K562 (cell line): Measurements from ENCODE around the gene DGLUCY. TPM values are rescaled to one million over a fixed set of nuclear protein-coding genes. Genes with fewer than 3 reads are reported as not detected.

Experiments
- ATAC-seq: fragments of 200-7000 bp; cut with Tn5 transposase; 3 replicates; pipeline ENCODE4 v1.9.1; 2020; ENCODE audit warnings: moderate library complexity
- BruUV-seq: library from RNA; stranded (reverse); fragments of 400-500 nt; replicated peaks from 2 replicates; lab custom pipeline; 2021; lab: Mats Ljungman, UMichigan
- CTCF ChIA-PET: fragments of 300-600 bp; formaldehyde crosslinking; extraction: SDS; loops from one replicate; lab custom pipeline; 2021; ENCODE audit warnings: low intra/inter-chr PET ratio; lab: Yijun Ruan, JAX
- POLR2A ChIA-PET: fragments of 300-600, 350-650 bp; sonication (Branson Sonifier 250); formaldehyde crosslinking; extraction: SDS; loops from one replicate; lab custom pipeline; 2021; ENCODE audit warnings: antibody characterized with exemption, inconsistent platforms; lab: Yijun Ruan, JAX
- DNase-seq, 4 experiments: peaks; one replicate each; pipeline versions ENCODE4 v3.0.0 to v3.0.0-alpha.2; 2011 to 2018; ENCODE audit warnings: low spot score in 3 of 4, mixed read lengths in 3 of 4; ENCODE audit errors: extremely low read depth in 1 of 4
- FAIRE-seq: peaks from 2 replicates; lab custom pipeline; 2011; peaks lifted over from hg19 to GRCh38; lab: Jason Lieb, UNC
- H2AFZ ChIP-seq: 2 replicates; pipeline ENCODE4 v1.6.0; 2011; ENCODE audit warnings: low read depth, low read length, control low read depth, inconsistent platforms
- H3K27ac ChIP-seq: fragments of 200-600 bp; 3 replicates; pipeline ENCODE4 v1.8.0; 2011; ENCODE audit warnings: low read depth, mild to moderate bottlenecking, control low read depth, inconsistent platforms, low read length, moderate library complexity, mixed read lengths; ENCODE audit errors: extremely low read depth
- H3K27me3 ChIP-seq, 2 experiments: fragments of 300-600 bp in 1 of 2; 2 replicates in 1 of 2; 3 replicates in 1 of 2; pipeline versions ENCODE4 v1.6.0 to v1.8.0; 2011; ENCODE audit warnings: inconsistent platforms in 2 of 2, low read length in 2 of 2, mild to moderate bottlenecking in 1 of 2, mixed read lengths in 1 of 2, moderate library complexity in 1 of 2; ENCODE audit not compliant: control insufficient read depth in 2 of 2, insufficient read depth in 2 of 2
- H3K36me3 ChIP-seq: fragments of 300-600 bp; 3 replicates; pipeline ENCODE4 v1.8.0; 2011; ENCODE audit warnings: mild to moderate bottlenecking, low read length, inconsistent platforms; ENCODE audit not compliant: control insufficient read depth, insufficient read depth
- H3K4me1 ChIP-seq, 2 experiments: fragments of 200-600 bp in 1 of 2; replicated peaks in 1 of 2; 2 replicates in 1 of 2; 3 replicates in 1 of 2; pipeline versions ENCODE4 v1.5.1 to v1.8.0; 2011; ENCODE audit warnings: inconsistent platforms in 2 of 2, low read length in 2 of 2, mild to moderate bottlenecking in 1 of 2, mixed read lengths in 1 of 2, moderate library complexity in 1 of 2; ENCODE audit not compliant: control insufficient read depth in 2 of 2, insufficient read depth in 2 of 2
- H3K4me2 ChIP-seq: 2 replicates; pipeline ENCODE4 v1.6.1; 2011; ENCODE audit warnings: low read length, control low read depth, inconsistent platforms, mixed read lengths; ENCODE audit not compliant: insufficient read depth
- H3K4me3 ChIP-seq: fragments of 200-600 bp; sonication (generic), shearing (Covaris generic); 2 replicates; pipeline ENCODE4 v1.5.1; 2016; ENCODE audit warnings: control low read depth, inconsistent platforms
- H3K79me2 ChIP-seq: fragments of 200-600 bp; 3 replicates; pipeline ENCODE4 v1.8.0; 2011; ENCODE audit warnings: low read length, inconsistent platforms; ENCODE audit not compliant: control insufficient read depth, insufficient read depth
- H3K9ac ChIP-seq, 2 experiments: 2 replicates each; pipeline versions ENCODE4 v1.6.0 to v1.6.1; 2011; ENCODE audit warnings: low read depth in 2 of 2, low read length in 2 of 2, control low read depth in 1 of 2, inconsistent platforms in 1 of 2, mild to moderate bottlenecking in 1 of 2, mixed read lengths in 1 of 2; ENCODE audit not compliant: insufficient read depth in 1 of 2
- H3K9me1 ChIP-seq: one replicate; pipeline ENCODE4 v1.6.0; 2011; ENCODE audit warnings: inconsistent platforms, mild to moderate bottlenecking, low read length, moderate library complexity; ENCODE audit not compliant: control insufficient read depth, insufficient read depth
- H3K9me3 ChIP-seq: replicated peaks from 2 replicates; pipeline ENCODE4 v1.5.1; 2011; ENCODE audit warnings: low read depth, low read length, inconsistent platforms; ENCODE audit not compliant: control insufficient read depth, insufficient read depth
- H4K20me1 ChIP-seq: replicated peaks from 2 replicates; pipeline ENCODE4 v1.6.1; 2011; ENCODE audit warnings: low read length, inconsistent platforms, mixed read lengths; ENCODE audit not compliant: control insufficient read depth, insufficient read depth
- CHD2 ChIP-seq: IDR thresholded peaks from 2 replicates; pipeline ENCODE4 v1.6.1; 2011; ENCODE audit warnings: low read depth, low read length
- DPF2 ChIP-seq: fragments of 450-650 bp; IDR thresholded peaks from 2 replicates; pipeline ENCODE4 v1.6.1; 2016
- ELF4 ChIP-seq: fragments of 450-650 bp; formaldehyde crosslinking; IDR thresholded peaks from 2 replicates; pipeline ENCODE4 v1.4.0; 2022; ENCODE audit warnings: missing genetic modification characterization
- HDAC3 ChIP-seq: fragments of 450-650 bp; IDR thresholded peaks from 2 replicates; pipeline ENCODE4 v1.6.1; 2018; ENCODE audit warnings: borderline replicate concordance, mild to moderate bottlenecking, moderate library complexity; ENCODE audit not compliant: partially characterized antibody
- HES1 ChIP-seq: fragments of 450-650 bp; IDR thresholded peaks from 2 replicates; pipeline ENCODE4 v1.6.1; 2016; ENCODE audit warnings: low read depth, mild to moderate bottlenecking, moderate library complexity
- HOXB6 ChIP-seq: fragments of 250-450 bp; sonication (Bioruptor Pico); IDR thresholded peaks from 2 replicates; pipeline ENCODE4 v1.5.1; 2022; ENCODE audit warnings: mild to moderate bottlenecking, borderline replicate concordance
- LARP7 ChIP-seq: fragments of 450-650 bp; IDR thresholded peaks from 2 replicates; pipeline ENCODE4 v1.6.1; 2016
- PHF8 ChIP-seq: fragments of 200-600 bp; sonication (generic); IDR thresholded peaks from 2 replicates; pipeline ENCODE4 v1.6.1; 2012; ENCODE audit warnings: mixed run types, mild to moderate bottlenecking, inconsistent platforms, low read length, moderate library complexity, borderline replicate concordance
- PML ChIP-seq: IDR thresholded peaks from 2 replicates; pipeline ENCODE4 v1.6.1; 2012; ENCODE audit warnings: low read length, inconsistent platforms
- ZNF551 ChIP-seq: fragments of 250-450 bp; sonication (Bioruptor Pico); IDR thresholded peaks from 2 replicates; pipeline ENCODE4 v1.5.0; 2021; ENCODE audit warnings: mild to moderate bottlenecking, moderate library complexity
- WGBS: fragments of 100-300 bp; shearing (Covaris generic); methylation state at CpG from one replicate; pipeline ENCODE4 v1.1.6; 2016; ENCODE audit warnings: low coverage, mixed read lengths; ENCODE audit not compliant: insufficient coverage; ENCODE audit errors: missing lambda C conversion rate; 5-methylcytosine and 5-hydroxymethylcytosine counted together
- in situ Hi-C: fragments of 300-500 bp; cut with MboI; formaldehyde crosslinking; loops from 4 replicates; pipeline ENCODE4 v1.15.0; 2018; ENCODE audit warnings: inconsistent platforms, mixed read lengths
- intact Hi-C: fragments of 100-400 bp; cut with micrococcal nuclease; formaldehyde crosslinking; loops from 2 replicates; pipeline ENCODE4 v1.14.2; 2022
- polyA plus RNA-seq, 8 experiments: library from polyadenylated mRNA; depleted of rRNA in 4 of 8; stranded (reverse) in 5 of 8; unstranded in 3 of 8; fragments of >200 nt; fragmentation: Nextera tagmentation in 2 of 8; fragmentation: Illumina TruSeq in 1 of 8; extraction: Ambion mirVana in 2 of 8; extraction: Trizol in 1 of 8; gene quantifications; 2 replicates each; pipeline versions ENCODE4 v1.2.1 to v1.2.3, GENCODE V29; 2011 to 2014; ENCODE audit warnings: inconsistent platforms in 1 of 8, missing spikeins in 1 of 8
- total RNA-seq, 7 experiments: library from RNA; depleted of rRNA in 6 of 7; stranded (reverse); fragments of >200 nt in 6 of 7; fragmentation: Illumina TruSeq in 2 of 7; extraction: Trizol in 2 of 7; gene quantifications; 2 replicates each; pipeline versions ENCODE4 v1.2.1 to v1.2.3, GENCODE V29; 2011 to 2021; ENCODE audit warnings: low replicate concordance in 1 of 7
- TF ChIP-seq, protein P1 (sequence below): sonication (generic); formaldehyde crosslinking; IDR thresholded peaks from 2 replicates; pipeline ENCODE4 v1.8.1; 2023; ENCODE audit warnings: mild to moderate bottlenecking, missing genetic modification reagents

Gene DGLUCY
- total and polyA plus RNA-seq, 9 of the 15 experiments (the other 6 are each of a cell fraction or from before 2014, with no cell fraction given): 9.9 to 28.4 (median 21.0) TPM

DNA sequence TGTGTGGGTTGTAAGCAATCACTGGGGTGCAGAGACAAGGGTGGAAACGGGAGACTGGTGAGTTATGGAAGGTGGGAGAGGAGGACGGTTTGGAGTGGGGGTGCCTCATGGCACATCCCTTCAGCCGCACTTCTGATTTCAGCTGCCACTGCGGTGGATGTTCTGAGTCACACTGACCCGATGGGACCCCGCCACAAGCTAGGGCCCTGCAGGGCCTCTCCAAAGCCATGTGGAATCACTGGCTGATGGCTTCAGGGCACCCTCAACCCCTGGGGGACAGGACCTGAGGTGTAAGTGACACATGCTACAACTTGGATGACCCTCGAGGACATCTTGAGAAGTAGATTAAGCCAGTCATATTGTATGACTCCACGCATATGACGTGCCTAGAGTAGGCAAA, 77.0 kb downstream of the DGLUCY start:
- Histone ChIP-seq H3K4me2 (no peak overlapping the region), H4K20me1 (no peaks in the 10 kb centered on the region), H3K9ac (no peak overlapping the region), H3K27ac (no peak overlapping the region), H3K79me2 (no peaks in the 10 kb centered on the region), H3K36me3 (peaks cover 35% of the 10 kb centered on the region), H3K9me3 (no peaks in the 10 kb centered on the region), H3K4me3 (no peak overlapping the region), H3K27me3 (no peaks in the 10 kb centered on the region), H2AFZ (no peak overlapping the region), H3K9me1 (no peaks in the 10 kb centered on the region), H3K4me1 (no peaks in the 10 kb centered on the region; a peak in 1 of 5 replicates)
- ChIA-PET POLR2A (no interaction called here), CTCF (no interaction called here)
- FAIRE-seq (no peak), ATAC-seq (no peak), DNase-seq (no peak)
- 92% methylated on average over 4 of the region's 9 CpGs for WGBS
- intact Hi-C loops: no loop called here
- BruUV-seq: no TSS peak
- in situ Hi-C loops: no loop called here
- TF ChIP-seq HOXB6 (CRISPR knock-in tag) (no peak), ELF4 (CRISPR knock-in tag) (no peak), HES1 (no peak), PML (no peak), HDAC3 (no peak), ZNF551 (CRISPR knock-in tag) (no peak), PHF8 (no peak), LARP7 (no peak), DPF2 (no peak), CHD2 (no peak)
- TF ChIP-seq, protein P1, sequence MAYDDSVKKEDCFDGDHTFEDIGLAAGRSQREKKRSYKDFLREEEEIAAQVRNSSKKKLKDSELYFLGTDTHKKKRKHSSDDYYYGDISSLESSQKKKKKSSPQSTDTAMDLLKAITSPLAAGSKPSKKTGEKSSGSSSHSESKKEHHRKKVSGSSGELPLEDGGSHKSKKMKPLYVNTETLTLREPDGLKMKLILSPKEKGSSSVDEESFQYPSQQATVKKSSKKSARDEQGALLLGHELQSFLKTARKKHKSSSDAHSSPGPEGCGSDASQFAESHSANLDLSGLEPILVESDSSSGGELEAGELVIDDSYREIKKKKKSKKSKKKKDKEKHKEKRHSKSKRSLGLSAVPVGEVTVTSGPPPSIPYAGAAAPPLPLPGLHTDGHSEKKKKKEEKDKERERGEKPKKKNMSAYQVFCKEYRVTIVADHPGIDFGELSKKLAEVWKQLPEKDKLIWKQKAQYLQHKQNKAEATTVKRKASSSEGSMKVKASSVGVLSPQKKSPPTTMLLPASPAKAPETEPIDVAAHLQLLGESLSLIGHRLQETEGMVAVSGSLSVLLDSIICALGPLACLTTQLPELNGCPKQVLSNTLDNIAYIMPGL (CRISPR knock-in tag): no peak
